ENCODE measurements around the gene DST.
"Not testable (repeated sequence)": the region's sequence is repeated elsewhere in the genome, so short reads cannot be mapped to it uniquely, and the experiment has no call there.

DST gene

GRCh38 chr6:56571605-56572004, 71.1 kb downstream of the DST start:
- no peak for DNase-seq (ENCODE audit: low read depth in 3 of 3)

- peak in 1 of 3 experiments; percentile 4 for DNase-seq (ENCODE audit: low read depth in 3 of 3)
These were observed 72.0 kb downstream of the DST start for GRCh38 chr6:56570413-56571359.

- DNase-seq (ENCODE audit: low read depth in 3 of 3): no peak
These were observed 75.2 kb downstream of the DST start for GRCh38 chr6:56567501-56567900.

GRCh38 chr6:56562730-56563129, 80.0 kb downstream of the DST start:
- not testable (repeated sequence) for DNase-seq (ENCODE audit: low read depth in 3 of 3)

- no peak for DNase-seq (ENCODE audit: low read depth in 3 of 3)
These were observed 85.7 kb downstream of the DST start for GRCh38 chr6:56556751-56557540.

GRCh38 chr6:56555438-56555872, 87.2 kb downstream of the DST start:
- no peak for DNase-seq (ENCODE audit: low read depth in 3 of 3)

- DNase-seq (ENCODE audit: low read depth in 3 of 3): no peak
These were observed 90.2 kb downstream of the DST start for GRCh38 chr6:56552187-56553130.

- no peak for DNase-seq (ENCODE audit: low read depth in 3 of 3)
These were observed 91.1 kb downstream of the DST start for GRCh38 chr6:56551409-56552120.

- no peak for DNase-seq (ENCODE audit: low read depth in 3 of 3)
These were observed 92.4 kb downstream of the DST start for GRCh38 chr6:56550301-56550700.

- DNase-seq (ENCODE audit: low read depth in 3 of 3): no peak
These were observed 93.7 kb downstream of the DST start for GRCh38 chr6:56549014-56549413.

GRCh38 chr6:56547687-56548086, 95.0 kb downstream of the DST start:
- DNase-seq (ENCODE audit: low read depth in 3 of 3): no peak

- peak; percentile 23 to 71 (median 33) for DNase-seq (ENCODE audit: low read depth in 3 of 3)
These were observed 100.0 kb downstream of the DST start for GRCh38 chr6:56542364-56543331.

- DNase-seq (ENCODE audit: low read depth in 3 of 3): no peak
These were observed 100.8 kb downstream of the DST start for GRCh38 chr6:56541741-56542360.

- DNase-seq (ENCODE audit: low read depth in 3 of 3): no peak
These were observed 101.6 kb downstream of the DST start for GRCh38 chr6:56541030-56541600.

- DNase-seq (ENCODE audit: low read depth in 3 of 3): no peak
These were observed 102.3 kb downstream of the DST start for GRCh38 chr6:56540232-56541029.

GRCh38 chr6:56539527-56540105, 103.1 kb downstream of the DST start:
- no peak for DNase-seq (ENCODE audit: low read depth in 3 of 3)

- no peak for DNase-seq (ENCODE audit: low read depth in 3 of 3)
These were observed 103.8 kb downstream of the DST start for GRCh38 chr6:56538851-56539250.
